Prostate gland (tissue), 2 donors: ENCODE data around the gene FUT8. TPM values are rescaled to one million over a fixed set of nuclear protein-coding genes. Genes with fewer than 3 reads are reported as not detected.

ENCODE experiments used
- DNase-seq: peaks from one replicate; pipeline ENCODE4 v3.0.0-alpha.2; 2019; ENCODE audit warnings: low spot score
- H3K27ac ChIP-seq, 2 donors: fragments of 200-600 bp; sonication (generic); 2 replicates each; pipeline ENCODE4 v1.5.1; 2017 to 2019
- H3K27me3 ChIP-seq: fragments of 200-600 bp; sonication (generic); replicated peaks from 2 replicates; pipeline ENCODE4 v1.5.1; 2019; ENCODE audit not compliant: insufficient read depth
- H3K36me3 ChIP-seq, 2 donors: fragments of 200-600 bp; sonication (generic); 1 replicate in 1 of 2; 2 replicates in 1 of 2; pipeline versions ENCODE4 v1.5.1 to v1.8.1; 2017 to 2019
- H3K4me1 ChIP-seq: fragments of 200-600 bp; sonication (generic); replicated peaks from 2 replicates; pipeline ENCODE4 v1.5.1; 2019
- H3K4me3 ChIP-seq, 2 donors: fragments of 200-600 bp; sonication (generic); 2 replicates each; pipeline ENCODE4 v1.5.1; 2017 to 2019
- H3K9me3 ChIP-seq: fragments of 200-600 bp; sonication (generic); 2 replicates; pipeline ENCODE4 v1.5.1; 2017
- CTCF ChIP-seq, 4 experiments: fragments of 200-600 bp in 2 of 4; fragments of 450-650 bp in 2 of 4; sonication (generic) in 2 of 4; IDR thresholded peaks; 1 replicate in 3 of 4; 2 replicates in 1 of 4; pipeline ENCODE4 v1.5.1; 2016 to 2019; ENCODE audit warnings: antibody characterized with exemption in 4 of 4, mild to moderate bottlenecking in 2 of 4, moderate library complexity in 2 of 4
- POLR2A ChIP-seq: fragments of 450-650 bp; IDR thresholded peaks from one replicate; pipeline ENCODE4 v1.6.1; 2016; ENCODE audit warnings: antibody characterized with exemption, mild to moderate bottlenecking
- POLR2AphosphoS5 ChIP-seq: sonication (generic); formaldehyde crosslinking; IDR thresholded peaks from one replicate; pipeline ENCODE4 v1.6.1; 2017; ENCODE audit warnings: antibody characterized with exemption
- WGBS: methylation state at CpG from one replicate; pipeline ENCODE4 v1.1.5; 2018; 5-methylcytosine and 5-hydroxymethylcytosine counted together
- intact Hi-C: fragments of 100-400 bp; cut with DNase I; formaldehyde crosslinking; loops from one replicate; pipeline ENCODE4 v1.14.2; 2022
- total RNA-seq, 2 donors: library from RNA; depleted of rRNA; stranded (reverse); fragments of >200 nt; gene quantifications; one replicate each; pipeline ENCODE4 v1.1.0, GENCODE V29; 2016

FUT8 gene
- total RNA-seq, 2 donors from 2014 or later = 12.4 to 27.9 TPM

GRCh38 chr14:65428691-65429090 is 16.2 kb downstream of the FUT8 start:
- TF ChIP-seq CTCF (IDR thresholded peaks at IDR 0.05) = no peak
- 100% methylated on average over 2 of the region's 2 CpGs for WGBS
- Histone ChIP-seq H3K4me3 (no peak overlapping the region), H3K27ac (no peak overlapping the region), H3K36me3 (no peaks in the 10 kb centered on the region), H3K9me3 (no peaks in the 10 kb centered on the region), H3K4me1 (no peaks in the 10 kb centered on the region), H3K27me3 (no peaks in the 10 kb centered on the region)
- DNase-seq = no peak
- intact Hi-C loops = no loop called here

- no peak for TF ChIP-seq CTCF (IDR thresholded peaks at IDR 0.05)
- Histone ChIP-seq H3K4me3 (no peak overlapping the region), H3K36me3 (no peaks in the 10 kb centered on the region), H3K27me3 (no peaks in the 10 kb centered on the region), H3K9me3 (no peaks in the 10 kb centered on the region), H3K4me1 (no peaks in the 10 kb centered on the region), H3K27ac (no peak overlapping the region)
- WGBS = 98% methylated on average over 5 of the region's 5 CpGs
- no peak for DNase-seq
- intact Hi-C loops = no loop called here
Measured at GRCh38 chr14:65429757-65430156, 17.2 kb downstream of the FUT8 start.

GRCh38 chr14:65431245-65431644 is 18.7 kb downstream of the FUT8 start:
- no peak for DNase-seq
- no peaks in the 10 kb centered on the region for H3K9me3 ChIP-seq
- no peaks in the 10 kb centered on the region for H3K4me1 ChIP-seq
- 95% methylated on average over 7 of the region's 7 CpGs for WGBS
- no peaks in the 10 kb centered on the region for H3K27me3 ChIP-seq
- no peak for TF ChIP-seq POLR2A
- no peak for TF ChIP-seq POLR2AphosphoS5
- no peak for TF ChIP-seq CTCF (IDR thresholded peaks at IDR 0.05)
- H3K27ac ChIP-seq = no peak overlapping the region
- intact Hi-C loops = no loop called here
- H3K4me3 ChIP-seq = no peak overlapping the region
- H3K36me3 ChIP-seq = no peaks in the 10 kb centered on the region

GRCh38 chr14:65431951-65432350 is 19.4 kb downstream of the FUT8 start:
- no peaks in the 10 kb centered on the region for H3K27me3 ChIP-seq
- H3K27ac ChIP-seq = no peak overlapping the region
- no peak for DNase-seq
- 29% methylated on average over 1 of the region's 1 CpG for WGBS
- no peak for TF ChIP-seq POLR2A
- no peak for TF ChIP-seq POLR2AphosphoS5
- TF ChIP-seq CTCF (IDR thresholded peaks at IDR 0.05) = no peak
- no peaks in the 10 kb centered on the region for H3K36me3 ChIP-seq
- H3K4me3 ChIP-seq = no peak overlapping the region
- H3K9me3 ChIP-seq = no peaks in the 10 kb centered on the region
- no peaks in the 10 kb centered on the region for H3K4me1 ChIP-seq
- intact Hi-C loops = no loop called here

GRCh38 chr14:65432361-65432948 is 19.9 kb downstream of the FUT8 start:
- intact Hi-C loops = no loop called here
- TF ChIP-seq POLR2AphosphoS5 (no peak), POLR2A (no peak), CTCF (IDR thresholded peaks at IDR 0.05) (no peak)
- no peak overlapping the region for H3K27ac ChIP-seq
- DNase-seq = no peak
- no peak overlapping the region for H3K4me3 ChIP-seq
- 76% methylated on average over 6 of the region's 6 CpGs for WGBS
- no peaks in the 10 kb centered on the region for H3K4me1 ChIP-seq
- H3K36me3 ChIP-seq = no peaks in the 10 kb centered on the region
- H3K9me3 ChIP-seq = no peaks in the 10 kb centered on the region
- no peaks in the 10 kb centered on the region for H3K27me3 ChIP-seq
